ENCODE results near the gene RASD1. TPM values are rescaled to one million over a fixed set of nuclear protein-coding genes. Genes with fewer than 3 reads are reported as not detected.
"Not testable (repeated sequence)": the region's sequence is repeated elsewhere in the genome, so short reads cannot be mapped to it uniquely, and the experiment has no call there.

RASD1 gene
- total RNA-seq, 3 donors from 2014 or later, result 64.0 to 140 (median 75.0) TPM

DNA sequence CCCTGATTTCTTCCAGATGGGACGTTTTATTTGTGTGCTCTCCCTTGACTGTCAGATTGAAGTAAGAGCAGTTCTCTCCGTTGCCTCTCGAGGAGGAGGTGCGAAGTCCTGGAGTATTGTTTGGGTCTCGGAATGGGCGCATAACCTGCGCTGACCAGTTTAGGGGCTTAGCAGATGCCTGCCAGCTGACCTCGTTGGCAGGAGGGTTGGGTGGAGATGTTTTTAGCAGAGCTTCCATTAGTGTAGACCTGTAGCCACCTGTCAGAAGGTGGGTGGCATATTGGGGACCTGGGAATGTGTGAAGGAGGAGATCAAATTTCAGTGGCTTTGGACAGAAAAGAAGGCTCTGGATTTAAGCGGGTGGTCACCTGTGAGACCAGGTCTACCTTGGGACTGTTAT is 3.6 kb downstream of the RASD1 start:
- H3K36me3 ChIP-seq, result no peaks in the 10 kb centered on the region
- H3K27ac ChIP-seq, result peak overlapping the region; percentile 60 to 84
- H3K4me1 ChIP-seq, result no peaks in the 10 kb centered on the region
- intact Hi-C loops (cut with DNase I; ENCODE audit: low total_unique reads), result loop anchor here (10.0 kb wide), 2 partner anchors 152 to 1278 kb away; partner anchors contain the start of genes NCOR1 and PIGL
- no peaks in the 10 kb centered on the region for H3K27me3 ChIP-seq
- no peak overlapping the region for H3K4me3 ChIP-seq
- TF ChIP-seq POLR2AphosphoS5 (IDR thresholded peaks at IDR 0.05) (no peak), POLR2A (IDR thresholded peaks at IDR 0.05) (no peak), CTCF (IDR thresholded peaks at IDR 0.05) (no peak)
- no peak for DNase-seq (ENCODE audit: low spot score in 2 of 2)
- H3K9me3 ChIP-seq, result no peaks in the 10 kb centered on the region

DNA sequence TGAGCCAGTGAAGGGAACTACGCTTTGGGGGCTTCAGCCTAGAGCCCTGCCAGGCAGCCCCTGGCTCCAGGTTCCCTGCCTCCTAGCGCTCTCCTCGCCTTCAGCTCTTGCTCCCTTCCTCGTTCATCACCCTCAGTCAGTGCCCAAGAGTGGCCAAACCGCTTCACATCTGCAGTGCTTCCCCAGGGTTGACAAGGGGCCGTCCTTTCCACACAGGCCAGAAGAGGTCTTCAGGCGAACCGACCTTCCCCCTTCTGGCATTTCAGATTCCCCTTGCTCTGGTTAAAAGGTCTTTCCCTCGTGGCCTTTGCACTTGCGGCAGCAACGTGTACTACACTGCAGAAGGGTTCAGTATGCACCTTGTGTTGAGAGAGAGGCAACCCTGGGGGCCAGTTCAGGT is 4.1 kb downstream of the RASD1 start:
- peak in 1 of 2 donors; percentile 38 for DNase-seq (ENCODE audit: low spot score in 2 of 2)
- intact Hi-C loops (cut with DNase I; ENCODE audit: low total_unique reads), result loop anchor here (10.0 kb wide), 2 partner anchors 153 to 1277 kb away; partner anchors contain the start of genes NCOR1 and PIGL
- Histone ChIP-seq H3K4me1 (no peaks in the 10 kb centered on the region), H3K36me3 (no peaks in the 10 kb centered on the region), H3K9me3 (no peaks in the 10 kb centered on the region), H3K4me3 (no peak overlapping the region), H3K27ac (no peak overlapping the region), H3K27me3 (no peaks in the 10 kb centered on the region)
- TF ChIP-seq CTCF (IDR thresholded peaks at IDR 0.05), result no peak
- no peak for TF ChIP-seq POLR2AphosphoS5 (IDR thresholded peaks at IDR 0.05)
- no peak for TF ChIP-seq POLR2A (IDR thresholded peaks at IDR 0.05)

DNA sequence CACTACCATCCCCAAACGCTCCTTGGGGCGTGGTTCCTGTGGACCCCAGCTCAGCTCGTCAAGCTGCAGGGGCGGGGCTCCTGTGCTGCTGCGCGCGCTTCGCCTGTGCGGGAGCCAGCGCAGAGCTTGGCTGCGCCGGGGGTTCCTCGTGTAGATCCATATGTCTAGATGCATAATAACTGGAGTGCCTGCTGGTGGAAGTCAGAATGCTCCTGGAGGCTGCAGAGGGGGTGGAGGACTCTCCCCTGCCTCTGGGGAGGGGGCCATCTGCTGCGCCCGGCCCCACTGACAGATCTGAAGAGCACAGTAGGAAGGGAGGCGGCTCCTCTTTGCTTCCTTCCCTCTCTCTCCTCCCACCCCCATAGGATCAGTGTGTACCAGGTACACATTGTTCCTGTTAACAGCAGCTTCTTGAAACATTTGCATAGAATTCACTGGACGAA is 4.6 kb downstream of the RASD1 start:
- peak in 1 of 2 donors; percentile 19 for DNase-seq (ENCODE audit: low spot score in 2 of 2)
- H3K9me3 ChIP-seq, result no peaks in the 10 kb centered on the region
- H3K4me1 ChIP-seq, result no peaks in the 10 kb centered on the region
- no peaks in the 10 kb centered on the region for H3K36me3 ChIP-seq
- intact Hi-C loops (cut with DNase I; ENCODE audit: low total_unique reads), result loop anchor here (10.0 kb wide), 2 partner anchors 153 to 1277 kb away; partner anchors contain the start of genes NCOR1 and PIGL
- no peak for TF ChIP-seq POLR2AphosphoS5 (IDR thresholded peaks at IDR 0.05)
- no peak for TF ChIP-seq POLR2A (IDR thresholded peaks at IDR 0.05)
- no peak for TF ChIP-seq CTCF (IDR thresholded peaks at IDR 0.05)
- H3K27ac ChIP-seq, result no peak overlapping the region
- H3K4me3 ChIP-seq, result no peak overlapping the region
- no peaks in the 10 kb centered on the region for H3K27me3 ChIP-seq

GRCh38 chr17:17491031-17491471 is 5.1 kb downstream of the RASD1 start:
- intact Hi-C loops (cut with DNase I; ENCODE audit: low total_unique reads), result loop anchor here (10.0 kb wide), 2 partner anchors 154 to 1276 kb away; partner anchors contain the start of genes NCOR1 and PIGL
- TF ChIP-seq POLR2AphosphoS5 (IDR thresholded peaks at IDR 0.05) (no peak), POLR2A (IDR thresholded peaks at IDR 0.05) (no peak), CTCF (IDR thresholded peaks at IDR 0.05) (no peak)
- H3K4me1 ChIP-seq, result no peaks in the 10 kb centered on the region
- no peak overlapping the region for H3K27ac ChIP-seq
- peak in 1 of 2 donors; percentile 37 for DNase-seq (ENCODE audit: low spot score in 2 of 2)
- H3K9me3 ChIP-seq, result no peaks in the 10 kb centered on the region
- H3K36me3 ChIP-seq, result no peaks in the 10 kb centered on the region
- H3K4me3 ChIP-seq, result no peak overlapping the region
- H3K27me3 ChIP-seq, result no peaks in the 10 kb centered on the region

GRCh38 chr17:17487998-17488397 is 8.2 kb downstream of the RASD1 start:
- H3K36me3 ChIP-seq, result no peaks in the 10 kb centered on the region
- no peak overlapping the region for H3K4me3 ChIP-seq
- DNase-seq (ENCODE audit: low spot score in 2 of 2), result no peak
- no peaks in the 10 kb centered on the region for H3K9me3 ChIP-seq
- H3K27me3 ChIP-seq, result no peaks in the 10 kb centered on the region
- H3K4me1 ChIP-seq, result no peaks in the 10 kb centered on the region
- intact Hi-C loops (cut with DNase I; ENCODE audit: low total_unique reads), result no loop called here
- no peak for TF ChIP-seq POLR2A (IDR thresholded peaks at IDR 0.05)
- TF ChIP-seq POLR2AphosphoS5 (IDR thresholded peaks at IDR 0.05), result no peak
- no peak for TF ChIP-seq CTCF (IDR thresholded peaks at IDR 0.05)
- H3K27ac ChIP-seq, result no peak overlapping the region

GRCh38 chr17:17486416-17486815 is 9.8 kb downstream of the RASD1 start:
- H3K4me1 ChIP-seq; intact Hi-C loops (cut with DNase I; ENCODE audit: low total_unique reads); H3K9me3 ChIP-seq; H3K27me3 ChIP-seq; H3K36me3 ChIP-seq; H3K27ac ChIP-seq; H3K4me3 ChIP-seq: not testable (repeated sequence)
- DNase-seq (ENCODE audit: low spot score in 2 of 2), result peak in 1 of 2 donors; percentile 20
